Fibroblast of villous mesenchyme (primary cell): ENCODE results near the gene ZNF77. TPM values are rescaled to one million over a fixed set of nuclear protein-coding genes. Genes with fewer than 3 reads are reported as not detected.
"Not testable (repeated sequence)": the region's sequence is repeated elsewhere in the genome, so short reads cannot be mapped to it uniquely, and the experiment has no call there.

Source experiments
- DNase-seq: peaks from one replicate; pipeline ENCODE4 v3.0.0-alpha.2; 2010; ENCODE audit warnings: low read depth
- H3K4me3 ChIP-seq: 2 replicates; pipeline ENCODE4 v1.5.1; 2011; ENCODE audit warnings: low read depth, mild to moderate bottlenecking, low read length
- CTCF ChIP-seq: IDR thresholded peaks from 2 replicates; pipeline ENCODE4 v1.5.1; 2012; ENCODE audit warnings: low read depth, mild to moderate bottlenecking, low read length; ENCODE audit not compliant: insufficient read depth
- total RNA-seq: library from RNA; depleted of rRNA; stranded (reverse); fragments of >200 nt; gene quantifications from 2 replicates; pipeline ENCODE4 v1.2.3, GENCODE V29; 2012

Gene ZNF77
- total RNA-seq, 1 donor: 3.0 TPM

DNA sequence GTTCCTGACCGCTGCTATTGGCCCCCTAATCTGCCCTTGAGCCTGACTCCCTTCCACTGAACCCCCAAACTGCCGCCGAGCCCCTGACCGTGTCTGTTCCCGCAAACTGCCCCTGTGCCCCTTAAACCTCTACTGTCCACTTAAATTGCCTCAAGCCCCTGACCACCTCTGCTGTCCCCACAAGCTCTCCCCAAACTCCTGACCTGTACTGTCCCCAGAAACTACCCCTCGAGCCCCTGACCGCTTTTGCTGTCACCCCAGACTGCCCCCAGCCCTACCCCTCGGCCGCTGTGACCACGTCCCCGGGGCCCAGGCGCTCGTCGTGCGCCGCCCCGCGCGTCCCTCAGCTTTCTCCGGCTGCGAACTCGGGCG lies 382 bp downstream of the ZNF77 start:
- no peak for DNase-seq
- H3K4me3 ChIP-seq: peak overlapping the region; percentile 80
- TF ChIP-seq CTCF: no peak

DNA sequence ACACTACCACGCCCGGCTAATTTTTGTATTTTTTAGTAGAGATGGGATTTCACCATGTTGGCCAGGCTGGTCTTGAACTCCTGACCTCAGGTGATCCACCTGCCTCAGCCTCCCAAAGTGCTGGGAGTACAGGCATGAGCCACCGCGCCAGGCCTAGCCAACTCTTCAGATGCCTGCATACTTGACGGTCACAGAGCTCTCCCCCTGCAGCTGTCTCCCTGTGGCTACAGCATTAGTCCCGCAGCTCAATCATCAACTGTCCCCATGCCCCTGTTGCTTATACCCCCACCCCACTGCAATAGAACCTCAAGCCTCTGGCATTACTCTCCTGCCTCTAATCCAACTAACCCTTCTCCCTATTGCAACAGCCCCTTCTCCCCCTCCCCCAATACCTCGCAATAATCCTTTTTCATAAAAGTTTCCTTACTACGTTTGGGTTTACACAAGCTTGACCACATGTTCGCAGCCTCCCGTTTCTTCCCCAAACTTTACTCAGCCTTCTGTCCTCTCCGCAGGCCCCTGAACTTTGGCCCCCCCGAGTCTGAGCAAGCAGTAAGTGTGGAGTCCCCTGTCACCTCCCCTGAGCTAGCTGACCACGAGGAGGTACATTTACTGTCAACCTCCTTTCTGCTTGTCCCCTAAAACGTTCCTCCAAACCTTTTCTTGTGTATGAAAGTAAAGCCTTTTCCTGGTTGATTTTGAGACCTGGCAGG lies 1.7 kb downstream of the ZNF77 start:
- no peak overlapping the region for H3K4me3 ChIP-seq
- no peak for TF ChIP-seq CTCF
- no peak for DNase-seq

GRCh38 chr19:2935863-2936262 lies 8.9 kb downstream of the ZNF77 start:
- DNase-seq, H3K4me3 ChIP-seq: not testable (repeated sequence)

DNA sequence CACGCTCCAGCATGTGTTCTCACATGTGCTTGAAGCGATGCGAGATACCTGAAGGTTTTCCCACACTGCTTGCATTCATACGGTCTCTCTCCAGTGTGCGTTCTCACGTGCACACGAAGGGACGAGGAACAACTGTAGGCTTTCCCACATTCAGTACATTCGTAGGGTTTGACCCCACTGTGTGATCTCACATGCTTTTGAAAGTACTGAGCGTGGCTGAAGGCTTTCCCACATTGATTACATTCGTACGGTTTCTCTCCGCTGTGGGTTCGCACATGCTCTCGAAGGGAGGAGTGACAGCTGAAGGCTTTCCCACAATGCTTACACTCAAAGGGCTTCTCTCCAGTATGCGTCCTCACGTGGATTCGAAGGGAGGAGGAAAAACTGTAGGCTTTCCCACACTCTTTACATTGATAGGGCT lies 11.3 kb downstream of the ZNF77 start:
- no peak overlapping the region for H3K4me3 ChIP-seq
- no peak for TF ChIP-seq CTCF
- no peak for DNase-seq

GRCh38 chr19:2927032-2927430 lies 17.7 kb downstream of the ZNF77 start:
- H3K4me3 ChIP-seq: peak overlapping the region; percentile 21
- no peak for DNase-seq
- no peak for TF ChIP-seq CTCF

DNA sequence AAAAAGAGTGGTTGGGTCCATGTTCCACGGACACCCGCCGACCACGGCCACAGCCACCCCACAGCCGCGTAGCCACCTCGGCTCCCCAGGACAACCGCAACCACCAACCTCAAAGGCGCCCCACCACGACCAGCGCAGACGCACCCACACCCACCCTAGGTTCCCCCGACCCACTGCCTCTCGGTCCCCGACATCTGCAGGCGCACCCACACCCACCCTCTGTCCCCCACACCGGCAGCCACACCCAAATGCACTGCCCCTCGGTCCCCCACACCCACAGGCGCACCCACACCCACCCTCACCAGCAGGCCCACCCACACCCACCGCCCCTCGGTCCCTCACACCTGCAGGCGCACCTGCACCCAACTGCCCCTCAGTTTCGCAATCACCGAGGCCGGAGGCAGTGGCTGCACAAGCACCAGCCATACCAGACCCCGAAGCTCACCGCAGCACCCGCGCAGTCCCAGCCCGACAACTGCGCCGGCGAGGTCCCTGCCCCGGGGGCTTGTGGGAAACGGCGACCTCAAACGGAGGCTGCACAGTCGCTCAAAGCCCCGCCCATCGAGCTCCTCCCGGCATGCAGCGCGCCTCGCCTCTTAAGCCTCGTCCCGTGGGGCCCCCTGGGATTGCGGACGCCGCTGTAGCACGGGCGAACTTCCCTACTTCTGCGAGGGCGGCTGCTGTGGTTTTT lies 18.3 kb downstream of the ZNF77 start:
- no peak for TF ChIP-seq CTCF
- DNase-seq: no peak
- peak overlapping the region; percentile 21 for H3K4me3 ChIP-seq

DNA sequence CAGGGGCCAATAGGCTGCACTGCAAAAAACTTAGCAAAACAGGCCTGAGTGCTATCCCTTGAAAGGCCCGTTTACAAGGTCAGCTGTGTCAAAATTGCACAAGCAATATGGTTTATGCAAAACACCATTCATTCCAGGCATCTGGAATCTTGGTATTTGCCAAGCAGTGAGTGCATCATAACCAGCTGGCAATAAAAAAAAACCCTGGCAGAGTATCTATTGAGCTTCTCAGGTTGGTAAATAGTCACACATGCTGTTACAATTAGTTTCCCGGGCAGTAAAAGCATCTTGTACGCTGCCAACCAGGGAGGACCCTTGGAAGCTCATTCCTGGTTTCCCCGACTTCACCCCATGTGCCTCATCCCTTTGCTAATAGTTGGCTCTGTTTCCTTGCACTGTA lies 21.3 kb downstream of the ZNF77 start:
- no peak overlapping the region for H3K4me3 ChIP-seq
- DNase-seq: peak; percentile 82
- no peak for TF ChIP-seq CTCF
